GM12878 (cell line): ENCODE measurements around the gene C19orf33. TPM values are rescaled to one million over a fixed set of nuclear protein-coding genes. Genes with fewer than 3 reads are reported as not detected.

Experiments used
- ATAC-seq: fragments of 200-7000 bp; cut with Tn5 transposase; 3 replicates; pipeline ENCODE4 v1.9.1; 2020; ENCODE audit warnings: mild to moderate bottlenecking, moderate library complexity
- BruUV-seq: library from RNA; stranded (reverse); fragments of 400-500 nt; replicated peaks from 2 replicates; lab custom pipeline; 2021; lab: Mats Ljungman, UMichigan
- CTCF ChIA-PET: fragments of 300-600 bp; sonication (Branson Sonifier 250); formaldehyde crosslinking; extraction: SDS; loops from one replicate; lab custom pipeline; 2021; ENCODE audit warnings: inconsistent platforms; lab: Yijun Ruan, JAX
- POLR2A ChIA-PET: fragments of 350-600 bp; formaldehyde crosslinking; extraction: SDS; loops from one replicate; lab custom pipeline; 2021; ENCODE audit warnings: inconsistent platforms; lab: Charles Lee
- RAD21 ChIA-PET: fragments of 300-600 bp; sonication (Branson Sonifier 250); formaldehyde crosslinking; loops from one replicate; lab custom pipeline; 2023; ENCODE audit warnings: antibody characterized with exemption; ENCODE audit not compliant: unreplicated experiment; lab: Charles Lee
- SMC1A ChIA-PET: fragments of 300-600 bp; sonication (Branson Sonifier 250); formaldehyde crosslinking; loops from one replicate; lab custom pipeline; 2023; ENCODE audit not compliant: unreplicated experiment, uncharacterized antibody; lab: Charles Lee
- DNase-seq: peaks from one replicate; pipeline ENCODE4 v3.0.0-alpha.2; 2011; ENCODE audit warnings: low read depth, low spot score
- FAIRE-seq: peaks from 3 replicates; lab custom pipeline; 2011; peaks lifted over from hg19 to GRCh38; lab: Jason Lieb, UNC
- H2AFZ ChIP-seq: 2 replicates; pipeline ENCODE4 v1.6.0; 2011; ENCODE audit warnings: low read depth, low read length, control low read depth; ENCODE audit not compliant: control insufficient read depth
- H3K27ac ChIP-seq: 2 replicates; pipeline ENCODE4 v1.5.1; 2011; ENCODE audit warnings: control low read depth; ENCODE audit not compliant: control insufficient read depth, insufficient read depth
- H3K27me3 ChIP-seq, 2 experiments: replicated peaks in 1 of 2; 2 replicates each; pipeline versions ENCODE4 v1.6.0 to v1.6.1; 2011; ENCODE audit warnings: low read length in 1 of 2; ENCODE audit not compliant: control insufficient read depth in 2 of 2, insufficient read depth in 2 of 2
- H3K36me3 ChIP-seq, 2 experiments: 2 replicates each; pipeline ENCODE4 v1.5.1; 2011; ENCODE audit warnings: low read length in 1 of 2; ENCODE audit not compliant: control insufficient read depth in 2 of 2, insufficient read depth in 2 of 2
- H3K4me1 ChIP-seq: 2 replicates; pipeline ENCODE4 v1.6.1; 2011; ENCODE audit warnings: mild to moderate bottlenecking, low read length, moderate library complexity, mixed read lengths; ENCODE audit not compliant: control insufficient read depth, insufficient read depth
- H3K4me2 ChIP-seq: 2 replicates; pipeline ENCODE4 v1.6.0; 2011; ENCODE audit warnings: control low read depth; ENCODE audit not compliant: control insufficient read depth, insufficient read depth
- H3K4me3 ChIP-seq: fragments of 200-600 bp; sonication (generic); 2 replicates; pipeline ENCODE4 v1.5.1; 2016
- H3K79me2 ChIP-seq: 2 replicates; pipeline ENCODE4 v1.6.0; 2011; ENCODE audit warnings: low read length; ENCODE audit not compliant: control insufficient read depth, insufficient read depth
- H3K9ac ChIP-seq: 2 replicates; pipeline ENCODE4 v1.8.0; 2011; ENCODE audit warnings: low read length, control low read depth, mixed read lengths; ENCODE audit not compliant: control insufficient read depth, insufficient read depth
- H3K9me3 ChIP-seq: replicated peaks from 3 replicates; pipeline ENCODE4 v1.5.1; 2011; ENCODE audit warnings: mild to moderate bottlenecking, low read length; ENCODE audit not compliant: control insufficient read depth, insufficient read depth
- H4K20me1 ChIP-seq: 2 replicates; pipeline ENCODE4 v1.6.0; 2011; ENCODE audit not compliant: control insufficient read depth, insufficient read depth
- CREB1 ChIP-seq: IDR thresholded peaks from 2 replicates; pipeline ENCODE4 v1.6.1; 2012; ENCODE audit warnings: low read depth, mild to moderate bottlenecking, inconsistent platforms
- ESRRA ChIP-seq: IDR thresholded peaks from 2 replicates; pipeline ENCODE4 v1.6.1; 2012; ENCODE audit warnings: mild to moderate bottlenecking, low read length, improper control_type of control experiment
- ETV6 ChIP-seq, 2 experiments: fragments of 450-650 bp in 1 of 2; IDR thresholded peaks in 1 of 2; conservative IDR thresholded peaks in 1 of 2; 2 replicates each; pipeline ENCODE4 v1.6.1; 2014; ENCODE audit warnings: antibody characterized with exemption in 1 of 2, borderline replicate concordance in 1 of 2, low read depth in 1 of 2, mild to moderate bottlenecking in 1 of 2, moderate library complexity in 1 of 2
- POLR2AphosphoS5 ChIP-seq: IDR thresholded peaks from 2 replicates; pipeline ENCODE4 v1.6.1; 2011; ENCODE audit warnings: mild to moderate bottlenecking, low read length, inconsistent platforms
- RAD51 ChIP-seq: fragments of 450-650 bp; IDR thresholded peaks from 2 replicates; pipeline ENCODE4 v1.6.1; 2016; ENCODE audit warnings: moderate library complexity, mild to moderate bottlenecking, inconsistent platforms
- RELA ChIP-seq: fragments of 450-650 bp; IDR thresholded peaks from 2 replicates; pipeline ENCODE4 v1.8.0; 2014; ENCODE audit warnings: borderline replicate concordance; ENCODE audit not compliant: partially characterized antibody
- SIX5 ChIP-seq: IDR thresholded peaks from 2 replicates; pipeline ENCODE4 v1.6.1; 2011; ENCODE audit warnings: mild to moderate bottlenecking, low read depth, low read length, moderate library complexity; ENCODE audit not compliant: severe bottlenecking
- STAT3 ChIP-seq: IDR thresholded peaks from 2 replicates; pipeline ENCODE4 v1.6.1; 2011; ENCODE audit warnings: low read depth, low read length, improper control_type of control experiment
- WGBS: methylation state at CpG from one replicate; pipeline ENCODE4 v1.1.6; 2016; ENCODE audit warnings: low lambda C conversion rate; ENCODE audit not compliant: insufficient replicate concordance, insufficient coverage; ENCODE audit errors: missing lambda C conversion rate; 5-methylcytosine and 5-hydroxymethylcytosine counted together
- in situ Hi-C: fragments of 300-500 bp; cut with MboI; formaldehyde crosslinking; loops from 9 replicates; pipeline ENCODE4 v1.14.3; 2018; ENCODE audit warnings: mixed read lengths
- intact Hi-C: fragments of 100-400 bp; cut with micrococcal nuclease; formaldehyde crosslinking; loops from one replicate; pipeline ENCODE4 v1.14.2; 2022; ENCODE audit not compliant: unreplicated experiment
- polyA plus RNA-seq, 11 experiments: library from polyadenylated mRNA; depleted of rRNA in 4 of 11; unstranded in 6 of 11; stranded (reverse) in 5 of 11; fragments of >200 nt; fragmentation: Nextera tagmentation in 4 of 11; fragmentation: Illumina TruSeq in 1 of 11; extraction: Ambion mirVana in 4 of 11; extraction: Trizol in 1 of 11; gene quantifications; 1 replicate in 1 of 11; 2 replicates in 10 of 11; pipeline versions ENCODE4 v1.2.1 to v1.2.3, GENCODE V29; 2011 to 2016; ENCODE audit warnings: inconsistent platforms in 2 of 11, missing spikeins in 2 of 11, low read depth in 1 of 11
- total RNA-seq, 4 experiments: library from RNA; depleted of rRNA in 3 of 4; stranded (reverse); fragments of >200 nt in 3 of 4; fragmentation: Illumina TruSeq in 1 of 4; extraction: Trizol in 1 of 4; gene quantifications; 2 replicates each; pipeline versions ENCODE4 v1.2.1 to v1.2.3, GENCODE V29; 2013 to 2021
- TF ChIP-seq, protein P1 (sequence below): fragments of 150-350 bp; IDR thresholded peaks from 2 replicates; pipeline ENCODE4 v1.6.1; 2014; ENCODE audit warnings: mild to moderate bottlenecking, low read depth, low read length

C19orf33 gene
- total and polyA plus RNA-seq, 10 of the 15 experiments (the other 5 are each of a cell fraction or from before 2014, with no cell fraction given): 0.28 to 0.45 TPM; not detected in 8

DNA sequence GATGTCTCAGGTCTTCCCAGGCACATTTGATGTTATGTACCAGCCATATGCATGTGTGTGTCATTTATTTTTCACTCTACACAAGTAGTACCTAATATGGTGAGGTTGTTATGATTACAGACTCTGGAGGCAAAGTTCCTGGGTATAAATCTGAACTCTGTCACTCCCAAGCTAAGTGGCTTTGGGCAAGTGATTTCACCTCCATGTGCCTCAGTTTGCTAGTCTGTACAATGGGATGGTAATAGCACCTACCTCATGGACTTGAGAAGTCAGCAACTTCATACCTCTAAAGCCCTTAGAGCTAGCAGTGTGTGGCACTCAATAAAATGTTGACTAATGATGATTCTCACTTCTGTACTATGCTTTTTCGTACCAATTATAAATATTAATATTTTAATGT lies 27.7 kb downstream of the C19orf33 start:
- DNase-seq (no peak), FAIRE-seq (no peak), ATAC-seq (no peak)
- BruUV-seq: no TSS peak
- TF ChIP-seq RELA (no peak), ESRRA (no peak), CREB1 (no peak), STAT3 (no peak), POLR2AphosphoS5 (no peak), ETV6 (conservative IDR thresholded peaks at IDR 0.05 in 1 of 2, IDR thresholded peaks at IDR 0.05 in 1 of 2; ENCODE audit: borderline replicate concordance in 1 of 2, low read depth in 1 of 2) (no peak), RAD51 (no peak), SIX5 (no peak)
- TF ChIP-seq, protein P1, sequence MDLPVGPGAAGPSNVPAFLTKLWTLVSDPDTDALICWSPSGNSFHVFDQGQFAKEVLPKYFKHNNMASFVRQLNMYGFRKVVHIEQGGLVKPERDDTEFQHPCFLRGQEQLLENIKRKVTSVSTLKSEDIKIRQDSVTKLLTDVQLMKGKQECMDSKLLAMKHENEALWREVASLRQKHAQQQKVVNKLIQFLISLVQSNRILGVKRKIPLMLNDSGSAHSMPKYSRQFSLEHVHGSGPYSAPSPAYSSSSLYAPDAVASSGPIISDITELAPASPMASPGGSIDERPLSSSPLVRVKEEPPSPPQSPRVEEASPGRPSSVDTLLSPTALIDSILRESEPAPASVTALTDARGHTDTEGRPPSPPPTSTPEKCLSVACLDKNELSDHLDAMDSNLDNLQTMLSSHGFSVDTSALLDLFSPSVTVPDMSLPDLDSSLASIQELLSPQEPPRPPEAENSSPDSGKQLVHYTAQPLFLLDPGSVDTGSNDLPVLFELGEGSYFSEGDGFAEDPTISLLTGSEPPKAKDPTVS: no peak
- Histone ChIP-seq H3K79me2 (no peaks in the 10 kb centered on the region), H3K4me1 (no peaks in the 10 kb centered on the region), H3K27me3 (no peaks in the 10 kb centered on the region), H3K27ac (no peak overlapping the region), H3K4me2 (no peak overlapping the region), H3K9ac (no peak overlapping the region), H3K9me3 (no peaks in the 10 kb centered on the region), H3K36me3 (no peaks in the 10 kb centered on the region; a peak in 1 of 4 replicates), H2AFZ (no peak overlapping the region), H4K20me1 (no peaks in the 10 kb centered on the region), H3K4me3 (no peak overlapping the region)
- in situ Hi-C loops (loop anchor here (5.0 kb wide), 2 partner anchors 89 to 439 kb away; no protein-coding TSS in a partner anchor), intact Hi-C loops (no loop called here)
- RAD21 ChIA-PET: interaction anchor here (1.5 to 2.1 kb wide), 2 partner anchors 88 to 429 kb away, joined by 5 to 6 read pairs; no protein-coding TSS in a partner anchor
- 35% methylated on average over 1 of the region's 1 CpG for WGBS
- POLR2A ChIA-PET: interaction anchor here (0.8 kb wide), 1 partner anchor 430 kb away, joined by 3 read pairs; no protein-coding TSS in a partner anchor
- CTCF ChIA-PET: interaction anchor here (0.7 to 5.3 kb wide), 5 partner anchors 42 to 430 kb away, joined by 3 to 74 read pairs (median 7); partner anchors contain the start of gene PSMD8
- SMC1A ChIA-PET: interaction anchor here (1.0 to 1.5 kb wide), 3 partner anchors 88 to 433 kb away, joined by 3 to 5 read pairs (median 3); no protein-coding TSS in a partner anchor
